Erythroblast (primary cell): ENCODE results near the gene OR10P1.

Source experiments
- GATA1 ChIP-seq: IDR thresholded peaks from 2 replicates; pipeline ENCODE4 v1.6.1; 2011; ENCODE audit warnings: low read depth, mild to moderate bottlenecking, control low read depth, low read length, moderate library complexity
- POLR2A ChIP-seq: IDR thresholded peaks from 2 replicates; pipeline ENCODE4 v1.6.1; 2011; ENCODE audit warnings: mild to moderate bottlenecking, low read length

DNA sequence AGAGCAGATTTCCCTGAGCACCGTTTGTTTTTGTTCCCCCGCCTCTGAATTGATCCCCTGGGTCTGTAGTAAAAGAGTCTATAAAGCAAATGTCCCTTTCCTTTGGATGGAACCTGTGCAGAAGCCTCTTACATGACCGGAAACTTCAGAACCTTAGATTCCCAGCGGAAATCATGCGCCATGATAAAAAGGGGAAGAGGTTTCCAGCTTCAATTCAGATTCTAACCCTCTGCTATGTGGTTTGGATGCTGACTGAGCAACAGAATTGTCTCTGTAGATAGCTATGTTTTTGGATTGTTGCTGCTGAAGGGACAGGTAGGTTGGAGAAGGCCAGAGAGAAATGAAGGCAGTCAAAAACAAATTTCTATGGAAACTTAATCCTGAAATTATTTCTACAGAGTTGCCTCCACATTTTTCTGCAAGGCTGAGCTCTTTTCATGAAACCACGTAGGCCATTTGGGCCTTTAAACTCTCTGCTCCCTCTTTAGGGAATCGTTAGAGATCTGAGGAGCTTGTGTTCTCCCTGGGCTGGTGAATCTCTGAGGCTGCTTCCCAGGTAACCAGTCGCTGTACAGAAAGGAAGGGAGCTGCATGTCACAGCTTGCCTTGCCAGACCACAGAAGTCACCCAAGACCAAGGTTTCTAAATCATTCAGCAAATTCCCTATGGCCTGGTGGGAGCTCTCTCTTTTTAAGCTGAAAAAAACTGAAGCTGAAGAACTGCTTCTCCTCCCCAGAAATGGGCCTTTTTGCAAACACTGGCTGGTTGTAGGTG lies 28.7 kb upstream of the OR10P1 start:
- TF ChIP-seq POLR2A, result no peak
- no peak for TF ChIP-seq GATA1
